ENCODE measurements around the gene SLC46A2.

DNA sequence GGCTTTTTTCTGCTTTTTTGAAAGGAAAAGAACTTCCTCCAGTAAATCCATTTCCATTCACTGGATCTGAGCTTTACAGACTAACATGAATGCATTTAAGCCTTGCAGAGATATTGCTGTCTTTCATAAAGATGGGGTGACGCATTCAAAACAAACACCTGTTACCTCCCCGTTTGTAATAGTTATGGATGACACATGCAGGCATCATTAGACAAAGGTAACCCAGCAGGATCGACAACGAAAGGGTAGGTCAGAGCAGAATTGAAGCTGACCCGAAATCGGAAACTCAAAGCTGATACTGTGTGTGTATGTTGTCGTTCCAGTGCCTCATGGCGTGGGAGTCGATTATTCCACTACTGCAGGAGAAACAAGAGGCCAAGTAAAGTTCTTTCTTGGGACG lies 22.2 kb downstream of the SLC46A2 start:
- TF ChIP-seq POLR2A (IDR thresholded peaks at IDR 0.05), result no peak
- TF ChIP-seq, protein P1, sequence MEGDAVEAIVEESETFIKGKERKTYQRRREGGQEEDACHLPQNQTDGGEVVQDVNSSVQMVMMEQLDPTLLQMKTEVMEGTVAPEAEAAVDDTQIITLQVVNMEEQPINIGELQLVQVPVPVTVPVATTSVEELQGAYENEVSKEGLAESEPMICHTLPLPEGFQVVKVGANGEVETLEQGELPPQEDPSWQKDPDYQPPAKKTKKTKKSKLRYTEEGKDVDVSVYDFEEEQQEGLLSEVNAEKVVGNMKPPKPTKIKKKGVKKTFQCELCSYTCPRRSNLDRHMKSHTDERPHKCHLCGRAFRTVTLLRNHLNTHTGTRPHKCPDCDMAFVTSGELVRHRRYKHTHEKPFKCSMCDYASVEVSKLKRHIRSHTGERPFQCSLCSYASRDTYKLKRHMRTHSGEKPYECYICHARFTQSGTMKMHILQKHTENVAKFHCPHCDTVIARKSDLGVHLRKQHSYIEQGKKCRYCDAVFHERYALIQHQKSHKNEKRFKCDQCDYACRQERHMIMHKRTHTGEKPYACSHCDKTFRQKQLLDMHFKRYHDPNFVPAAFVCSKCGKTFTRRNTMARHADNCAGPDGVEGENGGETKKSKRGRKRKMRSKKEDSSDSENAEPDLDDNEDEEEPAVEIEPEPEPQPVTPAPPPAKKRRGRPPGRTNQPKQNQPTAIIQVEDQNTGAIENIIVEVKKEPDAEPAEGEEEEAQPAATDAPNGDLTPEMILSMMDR (IDR thresholded peaks at IDR 0.05), result no peak
- no peak for TF ChIP-seq POLR2AphosphoS5 (IDR thresholded peaks at IDR 0.05)

Data from suprapubic skin (tissue), 4 donors.